GM12878 (cell line): Measurements from ENCODE around the gene AP1B1.

ENCODE experiments used
- LARP7 ChIP-seq: fragments of 450-650 bp; IDR thresholded peaks from 2 replicates; pipeline ENCODE4 v1.6.1; 2017; ENCODE audit warnings: mild to moderate bottlenecking
- PML ChIP-seq: IDR thresholded peaks from 2 replicates; pipeline ENCODE4 v1.6.1; 2012; ENCODE audit warnings: low read length, inconsistent platforms
- POLR2A ChIP-seq: IDR thresholded peaks from 2 replicates; pipeline ENCODE4 v1.6.1; 2011; ENCODE audit warnings: low read depth, mild to moderate bottlenecking, low read length
- POLR2AphosphoS2 ChIP-seq: IDR thresholded peaks from 2 replicates; pipeline ENCODE4 v1.6.1; 2011; ENCODE audit warnings: low read depth, mild to moderate bottlenecking, low read length, improper control_type of control experiment, moderate library complexity
- TF ChIP-seq, protein P1 (sequence below): IDR thresholded peaks from 2 replicates; pipeline ENCODE4 v1.6.1; 2011; ENCODE audit warnings: mild to moderate bottlenecking, low read depth, low read length, moderate library complexity; ENCODE audit not compliant: insufficient replicate concordance
- TF ChIP-seq, protein P2 (sequence below): fragments of 450-650 bp; IDR thresholded peaks from 2 replicates; pipeline ENCODE4 v1.6.1; 2018; ENCODE audit warnings: mild to moderate bottlenecking, low read depth, moderate library complexity; ENCODE audit not compliant: partially characterized antibody
- TF ChIP-seq, protein P3 (sequence below), 3 experiments: IDR thresholded peaks in 2 of 3; conservative IDR thresholded peaks in 1 of 3; 2 replicates each; pipeline ENCODE4 v1.5.1; 2011; ENCODE audit warnings: low read depth in 3 of 3, low read length in 3 of 3, mild to moderate bottlenecking in 3 of 3, control low read depth in 2 of 3, moderate library complexity in 2 of 3, inconsistent platforms in 1 of 3, mixed read lengths in 1 of 3; ENCODE audit not compliant: control insufficient read depth in 2 of 3, insufficient read depth in 1 of 3; ENCODE audit errors: extremely low read depth in 1 of 3
- TF ChIP-seq, protein P4 (sequence below): IDR thresholded peaks from 2 replicates; pipeline ENCODE4 v1.6.1; 2011; ENCODE audit warnings: borderline replicate concordance, low read depth, mild to moderate bottlenecking, moderate library complexity, mixed read lengths, low read length; ENCODE audit not compliant: insufficient read depth; ENCODE audit errors: extremely low read length

DNA sequence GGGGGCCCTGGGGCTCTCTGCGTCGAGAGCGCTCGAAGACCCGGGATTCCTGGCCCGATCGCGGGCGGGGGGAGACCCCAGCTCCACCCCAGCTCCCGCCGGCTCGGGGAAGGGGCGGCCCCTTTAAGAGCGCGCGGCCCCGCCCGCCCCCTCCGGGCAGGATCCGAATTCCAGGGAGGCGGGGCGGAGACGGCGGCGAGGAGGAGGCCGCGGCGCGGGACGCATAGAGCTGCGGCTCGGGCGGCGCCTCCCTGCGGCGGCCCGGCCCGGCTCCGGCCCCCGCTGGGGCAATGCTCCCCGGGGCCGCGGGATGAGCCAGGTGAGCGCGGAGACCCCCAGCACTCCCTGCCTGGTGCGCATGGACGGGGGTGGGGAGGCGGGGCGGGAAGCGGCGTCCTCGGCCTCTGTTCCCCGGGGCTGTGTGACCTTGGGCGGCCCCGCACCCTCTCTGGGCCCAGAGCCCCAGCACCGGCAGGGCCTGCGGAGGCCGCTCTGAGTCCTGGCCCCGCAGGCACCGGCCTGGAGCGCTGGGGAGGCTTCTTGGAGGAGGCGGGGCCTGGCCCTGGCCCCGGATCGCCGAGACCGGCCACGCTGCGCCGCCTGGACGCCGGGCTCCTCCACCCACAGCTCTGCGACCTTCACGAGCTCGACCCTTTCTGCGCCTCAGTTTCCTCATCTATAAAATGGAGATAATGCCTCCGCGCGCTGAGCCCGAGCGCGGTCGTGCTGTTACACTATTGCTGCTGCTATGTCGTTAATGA lies 81.4 kb downstream of the AP1B1 start:
- TF ChIP-seq, protein P1, sequence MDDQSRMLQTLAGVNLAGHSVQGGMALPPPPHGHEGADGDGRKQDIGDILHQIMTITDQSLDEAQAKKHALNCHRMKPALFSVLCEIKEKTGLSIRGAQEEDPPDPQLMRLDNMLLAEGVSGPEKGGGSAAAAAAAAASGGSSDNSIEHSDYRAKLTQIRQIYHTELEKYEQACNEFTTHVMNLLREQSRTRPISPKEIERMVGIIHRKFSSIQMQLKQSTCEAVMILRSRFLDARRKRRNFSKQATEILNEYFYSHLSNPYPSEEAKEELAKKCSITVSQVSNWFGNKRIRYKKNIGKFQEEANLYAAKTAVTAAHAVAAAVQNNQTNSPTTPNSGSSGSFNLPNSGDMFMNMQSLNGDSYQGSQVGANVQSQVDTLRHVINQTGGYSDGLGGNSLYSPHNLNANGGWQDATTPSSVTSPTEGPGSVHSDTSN = no peak
- TF ChIP-seq, protein P2, sequence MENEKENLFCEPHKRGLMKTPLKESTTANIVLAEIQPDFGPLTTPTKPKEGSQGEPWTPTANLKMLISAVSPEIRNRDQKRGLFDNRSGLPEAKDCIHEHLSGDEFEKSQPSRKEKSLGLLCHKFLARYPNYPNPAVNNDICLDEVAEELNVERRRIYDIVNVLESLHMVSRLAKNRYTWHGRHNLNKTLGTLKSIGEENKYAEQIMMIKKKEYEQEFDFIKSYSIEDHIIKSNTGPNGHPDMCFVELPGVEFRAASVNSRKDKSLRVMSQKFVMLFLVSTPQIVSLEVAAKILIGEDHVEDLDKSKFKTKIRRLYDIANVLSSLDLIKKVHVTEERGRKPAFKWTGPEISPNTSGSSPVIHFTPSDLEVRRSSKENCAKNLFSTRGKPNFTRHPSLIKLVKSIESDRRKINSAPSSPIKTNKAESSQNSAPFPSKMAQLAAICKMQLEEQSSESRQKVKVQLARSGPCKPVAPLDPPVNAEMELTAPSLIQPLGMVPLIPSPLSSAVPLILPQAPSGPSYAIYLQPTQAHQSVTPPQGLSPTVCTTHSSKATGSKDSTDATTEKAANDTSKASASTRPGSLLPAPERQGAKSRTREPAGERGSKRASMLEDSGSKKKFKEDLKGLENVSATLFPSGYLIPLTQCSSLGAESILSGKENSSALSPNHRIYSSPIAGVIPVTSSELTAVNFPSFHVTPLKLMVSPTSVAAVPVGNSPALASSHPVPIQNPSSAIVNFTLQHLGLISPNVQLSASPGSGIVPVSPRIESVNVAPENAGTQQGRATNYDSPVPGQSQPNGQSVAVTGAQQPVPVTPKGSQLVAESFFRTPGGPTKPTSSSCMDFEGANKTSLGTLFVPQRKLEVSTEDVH = no peak
- no peak for TF ChIP-seq POLR2A
- no peak for TF ChIP-seq LARP7
- no peak for TF ChIP-seq PML
- TF ChIP-seq, protein P3, sequence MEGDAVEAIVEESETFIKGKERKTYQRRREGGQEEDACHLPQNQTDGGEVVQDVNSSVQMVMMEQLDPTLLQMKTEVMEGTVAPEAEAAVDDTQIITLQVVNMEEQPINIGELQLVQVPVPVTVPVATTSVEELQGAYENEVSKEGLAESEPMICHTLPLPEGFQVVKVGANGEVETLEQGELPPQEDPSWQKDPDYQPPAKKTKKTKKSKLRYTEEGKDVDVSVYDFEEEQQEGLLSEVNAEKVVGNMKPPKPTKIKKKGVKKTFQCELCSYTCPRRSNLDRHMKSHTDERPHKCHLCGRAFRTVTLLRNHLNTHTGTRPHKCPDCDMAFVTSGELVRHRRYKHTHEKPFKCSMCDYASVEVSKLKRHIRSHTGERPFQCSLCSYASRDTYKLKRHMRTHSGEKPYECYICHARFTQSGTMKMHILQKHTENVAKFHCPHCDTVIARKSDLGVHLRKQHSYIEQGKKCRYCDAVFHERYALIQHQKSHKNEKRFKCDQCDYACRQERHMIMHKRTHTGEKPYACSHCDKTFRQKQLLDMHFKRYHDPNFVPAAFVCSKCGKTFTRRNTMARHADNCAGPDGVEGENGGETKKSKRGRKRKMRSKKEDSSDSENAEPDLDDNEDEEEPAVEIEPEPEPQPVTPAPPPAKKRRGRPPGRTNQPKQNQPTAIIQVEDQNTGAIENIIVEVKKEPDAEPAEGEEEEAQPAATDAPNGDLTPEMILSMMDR (IDR thresholded peaks at IDR 0.05 in 2 of 3, conservative IDR thresholded peaks at IDR 0.05 in 1 of 3; ENCODE audit: control insufficient read depth in 2 of 3, extremely low read depth in 1 of 3, insufficient read depth in 1 of 3, low read depth in 3 of 3, low read length in 3 of 3) = no peak
- no peak for TF ChIP-seq POLR2AphosphoS2
- TF ChIP-seq, protein P4, sequence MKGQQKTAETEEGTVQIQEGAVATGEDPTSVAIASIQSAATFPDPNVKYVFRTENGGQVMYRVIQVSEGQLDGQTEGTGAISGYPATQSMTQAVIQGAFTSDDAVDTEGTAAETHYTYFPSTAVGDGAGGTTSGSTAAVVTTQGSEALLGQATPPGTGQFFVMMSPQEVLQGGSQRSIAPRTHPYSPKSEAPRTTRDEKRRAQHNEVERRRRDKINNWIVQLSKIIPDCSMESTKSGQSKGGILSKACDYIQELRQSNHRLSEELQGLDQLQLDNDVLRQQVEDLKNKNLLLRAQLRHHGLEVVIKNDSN = no peak
